ENCODE measurements around the gene STARD9.
"Not testable (repeated sequence)": the region's sequence is repeated elsewhere in the genome, so short reads cannot be mapped to it uniquely, and the experiment has no call there.

The STARD9 gene

DNA sequence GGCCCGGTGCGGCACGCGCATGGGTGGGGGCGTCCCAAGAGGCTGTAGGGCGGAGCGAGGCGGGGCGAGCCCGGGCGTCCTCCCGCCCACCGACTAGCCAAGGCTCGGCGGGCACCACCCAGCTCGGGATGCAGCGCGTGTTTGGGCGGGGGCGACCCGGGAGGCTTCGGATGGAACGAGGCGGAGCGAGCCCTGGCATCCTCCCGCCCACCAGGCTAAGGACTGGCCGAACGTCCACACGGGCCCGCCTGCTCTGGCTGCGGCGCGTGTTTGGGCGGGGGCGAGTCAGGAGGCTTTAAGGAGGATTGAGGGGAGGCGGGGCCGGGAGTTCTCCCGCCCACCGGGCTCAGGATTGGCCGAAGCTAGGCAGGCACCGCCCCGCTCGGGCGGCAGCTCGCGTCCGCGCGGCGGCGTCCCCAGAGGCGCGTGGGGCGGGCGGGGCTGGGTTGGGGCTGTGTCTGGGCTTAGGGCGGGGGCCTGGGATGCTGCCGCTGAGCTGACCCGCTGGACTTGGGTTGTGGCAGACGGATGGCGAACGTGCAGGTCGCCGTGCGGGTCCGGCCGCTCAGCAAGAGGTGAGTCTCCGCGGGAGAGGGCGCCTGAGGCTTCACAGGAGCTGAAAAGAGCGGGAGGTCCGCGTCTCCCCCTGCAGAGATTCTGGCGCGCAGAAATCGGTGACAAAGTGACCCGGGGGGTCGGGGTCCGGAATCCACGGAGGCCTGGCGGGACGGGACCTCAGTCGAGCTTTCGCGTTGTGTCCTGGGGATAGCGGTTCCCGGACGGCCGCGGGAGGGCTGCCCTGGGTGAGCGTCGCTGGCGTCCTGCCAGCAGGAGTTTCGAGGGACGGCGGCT is at the start of gene STARD9:
TSS of gene STARD9 (plus strand) at position 419 of the 852 bp plus-strand sequence. CDS start at position 529, 110 bp downstream.
- peak; percentile 91 to 92 for DNase-seq (ENCODE audit: low read depth in 2 of 2)

- no peak for DNase-seq (ENCODE audit: low read depth in 2 of 2)
Observed at GRCh38 chr15:42528970-42529369, 46.4 kb upstream of the STARD9 start.

GRCh38 chr15:42533246-42533645 is 42.2 kb upstream of the STARD9 start:
- no peak for DNase-seq (ENCODE audit: low read depth in 2 of 2)

GRCh38 chr15:42544853-42545629 is 30.4 kb upstream of the STARD9 start:
- DNase-seq (ENCODE audit: low read depth in 2 of 2): no peak

DNA sequence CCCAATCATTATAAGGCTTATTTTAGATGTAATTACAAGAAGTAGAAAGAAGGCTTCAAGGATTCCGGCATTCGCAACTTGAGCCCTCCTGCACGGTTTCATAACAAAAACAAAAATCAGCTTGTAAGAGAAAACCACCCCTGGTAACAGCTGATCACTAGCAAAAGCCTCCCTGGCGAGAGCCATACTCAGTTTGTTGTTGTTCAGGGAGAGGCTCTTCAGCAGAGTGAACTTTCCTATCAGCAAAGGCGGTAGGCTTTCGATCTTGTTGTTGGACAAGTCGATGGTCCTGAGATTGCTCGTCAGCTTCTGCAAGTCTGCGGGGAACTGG is 27.5 kb upstream of the STARD9 start:
- no peak for DNase-seq (ENCODE audit: low read depth in 2 of 2)

DNA sequence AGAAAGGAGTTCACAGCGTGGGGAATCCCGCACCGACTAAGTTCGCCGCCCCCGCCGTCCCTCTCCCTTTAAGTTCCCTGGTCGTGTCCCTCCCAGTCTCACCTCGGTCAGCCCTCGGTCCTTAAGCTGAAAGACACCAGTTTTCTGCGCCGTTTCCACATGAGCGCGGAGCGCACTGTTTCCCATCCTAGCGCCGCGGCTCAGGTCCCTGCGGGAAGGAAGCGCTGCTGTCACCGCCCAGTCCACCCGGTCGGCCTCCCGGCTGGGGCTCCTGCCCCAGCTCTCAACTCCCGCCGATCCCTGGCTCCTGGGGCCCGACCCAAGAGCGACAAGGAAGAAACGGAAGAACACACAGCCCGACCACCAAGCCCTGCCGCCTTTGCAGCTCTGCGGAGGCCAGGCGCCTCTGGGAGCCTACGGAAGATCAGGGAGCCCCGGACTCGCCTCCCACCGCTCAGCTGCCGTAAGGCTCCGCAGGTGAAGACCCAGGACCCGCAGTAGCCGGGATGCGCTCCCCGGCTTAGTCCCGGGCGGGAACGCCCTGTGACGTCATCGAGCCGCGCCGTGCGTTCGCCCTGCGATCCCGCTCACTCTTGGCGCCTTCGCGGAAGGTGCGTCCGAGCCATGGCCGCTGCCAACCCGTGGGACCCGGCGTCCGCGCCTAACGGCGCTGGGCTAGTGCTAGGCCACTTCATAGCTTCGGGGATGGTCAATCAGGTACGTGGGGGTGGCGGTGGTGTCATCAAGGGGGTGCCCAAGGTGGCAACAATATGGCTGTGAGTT is 27.0 kb upstream of the STARD9 start, which contains the start of the genes HAUS2 and LRRC57:
TSS of gene HAUS2 (plus strand) at position 590 of the 783 bp plus-strand sequence. CDS start at position 625, 35 bp downstream.
TSS of gene LRRC57 (minus strand) at position 545 of the 783 bp plus-strand sequence. CDS start at position 186, 359 bp downstream.
- DNase-seq (ENCODE audit: low read depth in 2 of 2): peak; percentile 76 to 85

GRCh38 chr15:42549032-42549491 is 26.3 kb upstream of the STARD9 start:
- DNase-seq (ENCODE audit: low read depth in 2 of 2): no peak

- no peak for DNase-seq (ENCODE audit: low read depth in 2 of 2)
Observed at GRCh38 chr15:42549741-42550392, 25.5 kb upstream of the STARD9 start.

GRCh38 chr15:42553554-42553953 is 21.9 kb upstream of the STARD9 start:
- DNase-seq (ENCODE audit: low read depth in 2 of 2): no peak

- not testable (repeated sequence) for DNase-seq (ENCODE audit: low read depth in 2 of 2)
Observed at GRCh38 chr15:42556550-42557207, 18.7 kb upstream of the STARD9 start.

DNA sequence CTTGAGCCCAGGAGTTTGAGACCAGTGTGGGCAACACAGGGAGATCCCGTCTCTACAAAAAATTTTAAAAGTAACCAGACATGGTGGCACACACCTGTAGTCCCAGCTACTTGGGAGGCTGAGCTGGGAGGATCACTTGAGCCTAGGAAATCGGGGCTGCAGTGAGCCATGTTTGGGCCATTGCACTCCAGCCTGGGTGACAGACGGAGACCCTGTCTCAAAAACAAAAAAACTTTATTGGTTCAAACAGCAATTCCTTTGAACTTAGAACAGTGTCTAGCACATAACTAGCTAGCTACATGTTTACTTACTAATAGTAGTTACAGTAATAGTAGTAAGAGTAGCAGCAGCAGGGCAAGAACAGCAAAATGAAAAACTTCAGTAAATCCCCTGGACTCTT is 16.7 kb upstream of the STARD9 start:
- no peak for DNase-seq (ENCODE audit: low read depth in 2 of 2)

GRCh38 chr15:42576040-42576594 is 711 bp downstream of the STARD9 start:
- no peak for DNase-seq (ENCODE audit: low read depth in 2 of 2)

DNA sequence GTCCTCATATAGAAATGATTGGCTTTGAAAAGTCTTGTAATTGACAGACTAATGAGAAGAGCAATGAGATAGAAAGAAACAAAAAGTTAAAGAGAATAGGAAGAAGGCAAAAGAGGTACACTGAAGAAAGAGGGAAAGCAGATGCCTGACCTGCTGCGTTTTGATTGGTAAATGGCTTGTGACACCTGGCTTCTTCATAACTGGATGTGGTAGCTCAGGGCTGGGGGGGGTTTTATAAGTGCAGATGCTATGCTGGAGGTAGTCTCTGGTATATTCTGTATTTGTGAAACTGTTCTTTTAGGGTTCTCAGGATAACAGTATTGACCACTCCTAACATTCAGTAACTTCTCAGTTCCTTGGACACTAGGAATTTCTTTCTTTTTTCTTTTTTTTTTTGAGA is 1.4 kb downstream of the STARD9 start:
- DNase-seq (ENCODE audit: low read depth in 2 of 2): no peak

DNA sequence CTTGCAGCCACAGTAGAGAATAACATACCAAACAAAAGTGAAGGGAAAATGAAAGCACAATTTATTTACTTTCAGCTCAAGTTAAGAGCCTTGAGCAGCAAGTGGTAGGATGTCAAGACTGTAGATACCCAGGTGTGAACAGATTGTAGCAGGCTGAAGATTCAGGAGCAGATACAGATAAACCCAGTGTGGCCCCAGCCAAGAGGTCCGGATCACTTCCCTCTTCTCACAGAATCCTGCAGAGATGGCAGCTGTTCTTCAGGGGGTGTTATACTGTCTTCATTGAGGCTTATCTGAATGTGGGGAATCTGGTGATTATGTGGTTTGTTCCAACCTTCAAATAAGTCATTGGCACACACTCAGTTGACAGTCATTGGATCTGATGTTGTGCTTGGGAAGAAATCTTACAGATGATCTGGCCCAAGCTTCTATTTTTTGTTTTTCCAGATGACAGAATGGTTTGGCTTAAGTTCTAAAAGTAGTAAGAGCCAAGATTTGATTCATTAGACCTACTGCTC is 2.2 kb downstream of the STARD9 start:
- no peak for DNase-seq (ENCODE audit: low read depth in 2 of 2)

- no peak for DNase-seq (ENCODE audit: low read depth in 2 of 2)
Observed at GRCh38 chr15:42578984-42579537, 3.7 kb downstream of the STARD9 start.

DNA sequence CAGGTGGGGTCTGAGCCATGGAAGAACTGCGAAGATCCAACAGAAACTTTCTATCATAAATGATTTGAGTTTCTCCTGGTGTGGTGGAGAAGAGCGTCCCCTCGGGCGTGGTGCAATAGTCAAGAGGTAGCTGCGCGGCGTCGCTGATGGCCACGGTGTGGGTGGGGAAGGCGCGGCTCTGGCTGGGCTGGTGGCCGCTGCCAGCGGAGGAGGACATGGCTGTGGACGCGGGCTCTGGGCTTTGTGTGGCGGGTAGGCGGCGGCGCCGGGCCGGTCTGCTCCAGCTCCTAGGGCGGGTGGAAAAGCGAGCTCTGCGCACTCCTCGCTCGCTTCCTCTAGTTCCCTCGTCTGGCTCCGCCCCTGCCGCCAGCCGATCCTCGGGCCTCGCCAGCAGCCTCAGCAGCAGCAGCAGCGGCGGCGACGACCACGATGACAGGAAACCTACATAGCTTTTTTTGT is 5.9 kb downstream of the STARD9 start:
- DNase-seq (ENCODE audit: low read depth in 2 of 2): peak; percentile 63 to 68

DNA sequence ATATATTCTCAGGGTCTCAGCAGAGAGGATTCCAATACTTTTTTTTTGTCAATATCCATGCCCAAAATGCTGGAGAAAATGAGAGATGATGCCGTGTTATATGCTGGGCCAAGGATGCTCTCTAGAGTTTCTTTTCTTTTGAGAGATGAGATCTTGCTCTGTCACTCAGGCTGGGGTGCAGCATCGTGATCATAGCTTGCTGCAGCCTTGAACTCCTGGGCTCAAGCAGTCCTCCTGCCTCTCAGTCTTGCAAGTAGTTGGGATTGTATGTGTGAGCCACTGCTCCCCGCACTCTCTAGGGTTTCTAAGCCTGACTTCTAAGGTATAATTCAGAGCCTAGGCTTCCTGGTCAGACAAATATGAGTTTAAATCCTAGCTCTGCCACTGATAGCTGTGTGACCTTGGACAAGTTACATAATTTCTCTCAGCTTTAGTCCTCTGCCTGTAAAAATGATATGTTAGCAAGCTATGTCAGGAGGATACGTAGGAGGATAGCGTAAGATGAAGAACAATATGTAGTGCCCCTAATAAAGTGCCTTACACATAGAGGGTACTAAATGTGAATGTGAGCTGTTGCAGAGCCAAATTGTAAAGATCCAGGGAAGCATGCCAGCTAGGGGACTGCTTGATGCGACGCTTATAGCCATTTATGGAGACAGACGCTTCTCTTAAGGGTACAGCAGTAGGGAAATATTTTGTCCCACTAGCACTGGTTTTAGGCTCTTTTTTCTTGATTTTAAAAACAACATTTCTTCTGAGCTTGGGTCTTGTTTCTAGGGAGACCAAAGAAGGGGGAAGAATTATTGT is 7.4 kb downstream of the STARD9 start:
- DNase-seq (ENCODE audit: low read depth in 2 of 2): no peak

- DNase-seq (ENCODE audit: low read depth in 2 of 2): no peak
Observed at GRCh38 chr15:42584031-42584765, 8.8 kb downstream of the STARD9 start.
